ENCODE measurements around the gene ZCCHC24. TPM values are rescaled to one million over a fixed set of nuclear protein-coding genes. Genes with fewer than 3 reads are reported as not detected.

Gene ZCCHC24
- total and polyA plus RNA-seq, 4 donors, result 7.8 to 23.9 (median 14.8) TPM

DNA sequence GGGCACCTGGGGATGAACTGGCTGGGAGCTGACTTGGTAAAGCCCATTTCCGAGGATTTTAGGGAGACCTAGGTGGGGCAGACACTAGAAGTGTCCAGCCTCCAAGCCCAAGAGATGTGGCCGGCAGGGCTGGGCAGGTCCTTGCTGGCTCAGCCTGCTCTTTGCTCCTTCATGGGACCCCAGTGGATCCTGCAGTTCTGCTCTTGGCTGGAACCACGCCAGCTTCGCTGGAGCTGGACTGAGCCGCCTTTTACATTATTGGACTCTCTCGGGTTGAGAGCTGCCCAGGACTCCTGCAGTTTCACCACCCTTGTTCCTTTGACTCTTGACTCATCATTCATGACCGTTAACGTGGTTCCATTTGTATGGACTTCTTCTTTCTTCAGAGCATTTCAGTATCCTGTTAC is 92.4 kb downstream of the ZCCHC24 start:
- Histone ChIP-seq H3K9me3 (ENCODE audit: control insufficient read depth in 4 of 4, low read length in 3 of 4) (no peaks in the 10 kb centered on the region), H3K4me3 (ENCODE audit: low read depth in 1 of 3, low read length in 3 of 3) (no peak overlapping the region), H3K4me1 (ENCODE audit: control insufficient read depth in 4 of 4, insufficient read depth in 4 of 4, low read length in 3 of 4) (peaks cover 7 to 21% (median 8%) of the 10 kb centered on the region in 4 donors), H3K27ac (ENCODE audit: low read depth in 1 of 2, low read length in 2 of 2) (no peak overlapping the region), H3K9ac (ENCODE audit: low read depth in 1 of 2, low read length in 2 of 2) (no peak overlapping the region), H3K27me3 (ENCODE audit: control insufficient read depth in 4 of 4, insufficient read depth in 4 of 4, low read length in 3 of 4) (no peaks in the 10 kb centered on the region), H3K36me3 (ENCODE audit: control insufficient read depth in 4 of 4, insufficient read depth in 3 of 4, low read depth in 1 of 4, low read length in 3 of 4) (peaks cover 26 to 62% (median 52%) of the 10 kb centered on the region in 4 donors)
- no peak for TF ChIP-seq JUND (IDR thresholded peaks at IDR 0.05)
- TF ChIP-seq, protein P1, sequence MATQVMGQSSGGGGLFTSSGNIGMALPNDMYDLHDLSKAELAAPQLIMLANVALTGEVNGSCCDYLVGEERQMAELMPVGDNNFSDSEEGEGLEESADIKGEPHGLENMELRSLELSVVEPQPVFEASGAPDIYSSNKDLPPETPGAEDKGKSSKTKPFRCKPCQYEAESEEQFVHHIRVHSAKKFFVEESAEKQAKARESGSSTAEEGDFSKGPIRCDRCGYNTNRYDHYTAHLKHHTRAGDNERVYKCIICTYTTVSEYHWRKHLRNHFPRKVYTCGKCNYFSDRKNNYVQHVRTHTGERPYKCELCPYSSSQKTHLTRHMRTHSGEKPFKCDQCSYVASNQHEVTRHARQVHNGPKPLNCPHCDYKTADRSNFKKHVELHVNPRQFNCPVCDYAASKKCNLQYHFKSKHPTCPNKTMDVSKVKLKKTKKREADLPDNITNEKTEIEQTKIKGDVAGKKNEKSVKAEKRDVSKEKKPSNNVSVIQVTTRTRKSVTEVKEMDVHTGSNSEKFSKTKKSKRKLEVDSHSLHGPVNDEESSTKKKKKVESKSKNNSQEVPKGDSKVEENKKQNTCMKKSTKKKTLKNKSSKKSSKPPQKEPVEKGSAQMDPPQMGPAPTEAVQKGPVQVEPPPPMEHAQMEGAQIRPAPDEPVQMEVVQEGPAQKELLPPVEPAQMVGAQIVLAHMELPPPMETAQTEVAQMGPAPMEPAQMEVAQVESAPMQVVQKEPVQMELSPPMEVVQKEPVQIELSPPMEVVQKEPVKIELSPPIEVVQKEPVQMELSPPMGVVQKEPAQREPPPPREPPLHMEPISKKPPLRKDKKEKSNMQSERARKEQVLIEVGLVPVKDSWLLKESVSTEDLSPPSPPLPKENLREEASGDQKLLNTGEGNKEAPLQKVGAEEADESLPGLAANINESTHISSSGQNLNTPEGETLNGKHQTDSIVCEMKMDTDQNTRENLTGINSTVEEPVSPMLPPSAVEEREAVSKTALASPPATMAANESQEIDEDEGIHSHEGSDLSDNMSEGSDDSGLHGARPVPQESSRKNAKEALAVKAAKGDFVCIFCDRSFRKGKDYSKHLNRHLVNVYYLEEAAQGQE (IDR thresholded peaks at IDR 0.05), result no peak
- TF ChIP-seq, protein P2, sequence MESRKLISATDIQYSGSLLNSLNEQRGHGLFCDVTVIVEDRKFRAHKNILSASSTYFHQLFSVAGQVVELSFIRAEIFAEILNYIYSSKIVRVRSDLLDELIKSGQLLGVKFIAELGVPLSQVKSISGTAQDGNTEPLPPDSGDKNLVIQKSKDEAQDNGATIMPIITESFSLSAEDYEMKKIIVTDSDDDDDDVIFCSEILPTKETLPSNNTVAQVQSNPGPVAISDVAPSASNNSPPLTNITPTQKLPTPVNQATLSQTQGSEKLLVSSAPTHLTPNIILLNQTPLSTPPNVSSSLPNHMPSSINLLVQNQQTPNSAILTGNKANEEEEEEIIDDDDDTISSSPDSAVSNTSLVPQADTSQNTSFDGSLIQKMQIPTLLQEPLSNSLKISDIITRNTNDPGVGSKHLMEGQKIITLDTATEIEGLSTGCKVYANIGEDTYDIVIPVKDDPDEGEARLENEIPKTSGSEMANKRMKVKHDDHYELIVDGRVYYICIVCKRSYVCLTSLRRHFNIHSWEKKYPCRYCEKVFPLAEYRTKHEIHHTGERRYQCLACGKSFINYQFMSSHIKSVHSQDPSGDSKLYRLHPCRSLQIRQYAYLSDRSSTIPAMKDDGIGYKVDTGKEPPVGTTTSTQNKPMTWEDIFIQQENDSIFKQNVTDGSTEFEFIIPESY (IDR thresholded peaks at IDR 0.05), result no peak
- no peak for TF ChIP-seq HNF4G (IDR thresholded peaks at IDR 0.05)
- TF ChIP-seq, protein P3, sequence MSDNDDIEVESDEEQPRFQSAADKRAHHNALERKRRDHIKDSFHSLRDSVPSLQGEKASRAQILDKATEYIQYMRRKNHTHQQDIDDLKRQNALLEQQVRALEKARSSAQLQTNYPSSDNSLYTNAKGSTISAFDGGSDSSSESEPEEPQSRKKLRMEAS (IDR thresholded peaks at IDR 0.05), result no peak
- TF ChIP-seq NR2F2 (IDR thresholded peaks at IDR 0.05), result no peak
- TF ChIP-seq HNF4A (conservative IDR thresholded peaks at IDR 0.05), result no peak
- TF ChIP-seq, protein P4, sequence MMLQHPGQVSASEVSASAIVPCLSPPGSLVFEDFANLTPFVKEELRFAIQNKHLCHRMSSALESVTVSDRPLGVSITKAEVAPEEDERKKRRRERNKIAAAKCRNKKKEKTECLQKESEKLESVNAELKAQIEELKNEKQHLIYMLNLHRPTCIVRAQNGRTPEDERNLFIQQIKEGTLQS (IDR thresholded peaks at IDR 0.05), result no peak
- no peak for TF ChIP-seq RXRA (IDR thresholded peaks at IDR 0.05)
- TF ChIP-seq FOXA2 (IDR thresholded peaks at IDR 0.05), result no peak
- no peak for TF ChIP-seq TAF1 (conservative IDR thresholded peaks at IDR 0.05)
- TF ChIP-seq SP1 (IDR thresholded peaks at IDR 0.05), result no peak
- TF ChIP-seq EGR1 (IDR thresholded peaks at IDR 0.05; ENCODE audit: low read depth in 2 of 2), result no peak
- TF ChIP-seq FOXA1 (IDR thresholded peaks at IDR 0.05), result no peak
- TF ChIP-seq, protein P5, sequence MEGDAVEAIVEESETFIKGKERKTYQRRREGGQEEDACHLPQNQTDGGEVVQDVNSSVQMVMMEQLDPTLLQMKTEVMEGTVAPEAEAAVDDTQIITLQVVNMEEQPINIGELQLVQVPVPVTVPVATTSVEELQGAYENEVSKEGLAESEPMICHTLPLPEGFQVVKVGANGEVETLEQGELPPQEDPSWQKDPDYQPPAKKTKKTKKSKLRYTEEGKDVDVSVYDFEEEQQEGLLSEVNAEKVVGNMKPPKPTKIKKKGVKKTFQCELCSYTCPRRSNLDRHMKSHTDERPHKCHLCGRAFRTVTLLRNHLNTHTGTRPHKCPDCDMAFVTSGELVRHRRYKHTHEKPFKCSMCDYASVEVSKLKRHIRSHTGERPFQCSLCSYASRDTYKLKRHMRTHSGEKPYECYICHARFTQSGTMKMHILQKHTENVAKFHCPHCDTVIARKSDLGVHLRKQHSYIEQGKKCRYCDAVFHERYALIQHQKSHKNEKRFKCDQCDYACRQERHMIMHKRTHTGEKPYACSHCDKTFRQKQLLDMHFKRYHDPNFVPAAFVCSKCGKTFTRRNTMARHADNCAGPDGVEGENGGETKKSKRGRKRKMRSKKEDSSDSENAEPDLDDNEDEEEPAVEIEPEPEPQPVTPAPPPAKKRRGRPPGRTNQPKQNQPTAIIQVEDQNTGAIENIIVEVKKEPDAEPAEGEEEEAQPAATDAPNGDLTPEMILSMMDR (IDR thresholded peaks at IDR 0.05; ENCODE audit: low read depth, low read length, missing input control), result no peak
- no peak for TF ChIP-seq RAD21 (IDR thresholded peaks at IDR 0.05)
- no peak for TF ChIP-seq YY1 (IDR thresholded peaks at IDR 0.05)
- 90% methylated on average over 8 of the region's 8 CpGs for WGBS
- DNase-seq (ENCODE audit: low spot score), result no peak

Data from liver (tissue), 9 donors.